ENCODE results near the gene AP3S2.

Gene AP3S2

DNA sequence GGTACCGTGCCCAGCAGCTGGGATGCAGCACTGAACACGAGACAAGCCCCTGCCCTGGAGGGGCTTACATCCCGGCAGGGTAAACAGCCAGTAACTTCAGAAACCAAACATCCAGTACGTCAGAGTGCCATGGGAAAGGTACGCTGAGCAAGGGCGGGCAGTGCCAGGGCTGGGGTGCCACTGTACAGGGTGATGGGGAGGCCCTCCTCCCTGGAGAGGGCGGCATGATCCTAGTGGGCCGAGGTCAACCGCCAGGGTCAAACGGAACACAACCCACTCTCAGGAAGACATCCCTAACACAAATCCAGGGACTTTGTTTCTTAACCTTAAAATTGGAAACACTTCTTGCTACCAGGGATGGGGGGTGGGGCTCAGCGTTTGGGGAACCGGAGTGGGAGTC is 63.2 kb downstream of the AP3S2 start:
- DNase-seq, result no peak

DNA sequence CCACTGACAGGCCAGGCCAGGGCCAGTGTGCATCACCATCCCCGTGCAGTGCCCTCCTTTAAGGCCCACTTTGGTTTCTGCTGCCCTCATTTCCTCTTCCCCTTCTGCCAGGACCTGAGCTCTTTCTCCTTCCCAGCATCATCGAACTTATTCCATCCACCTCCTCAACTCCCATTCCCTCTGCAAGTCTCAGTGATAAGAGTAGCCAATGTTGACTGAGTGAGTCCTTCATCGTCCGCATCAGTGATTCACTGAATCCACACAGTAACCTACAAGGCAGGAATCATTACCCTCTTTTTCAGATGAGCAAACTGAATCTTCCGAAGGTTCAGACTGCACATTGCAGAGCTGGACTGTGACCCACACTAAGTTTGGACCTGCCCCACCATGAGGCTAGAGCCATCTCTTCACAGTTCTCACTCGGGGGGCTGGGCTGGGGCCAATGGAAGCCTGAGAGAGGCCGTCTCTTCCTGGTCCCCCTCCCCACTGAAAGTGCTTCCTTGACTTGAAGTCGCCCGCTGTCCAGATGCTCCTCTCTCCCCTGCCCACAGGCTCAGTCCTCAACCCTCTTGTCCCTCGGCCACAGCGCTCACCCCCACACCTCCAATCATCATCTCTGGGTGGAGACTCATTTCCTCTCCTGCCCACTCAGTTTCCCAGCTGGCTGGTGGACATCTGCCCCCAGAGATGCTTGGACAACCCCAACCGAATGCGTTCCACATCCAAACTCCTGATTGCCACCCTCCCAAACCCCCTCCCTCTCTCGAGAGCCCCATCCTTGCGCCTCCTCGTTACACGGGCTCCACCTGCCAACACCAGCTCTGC is 64.0 kb downstream of the AP3S2 start:
- DNase-seq, result no peak

DNA sequence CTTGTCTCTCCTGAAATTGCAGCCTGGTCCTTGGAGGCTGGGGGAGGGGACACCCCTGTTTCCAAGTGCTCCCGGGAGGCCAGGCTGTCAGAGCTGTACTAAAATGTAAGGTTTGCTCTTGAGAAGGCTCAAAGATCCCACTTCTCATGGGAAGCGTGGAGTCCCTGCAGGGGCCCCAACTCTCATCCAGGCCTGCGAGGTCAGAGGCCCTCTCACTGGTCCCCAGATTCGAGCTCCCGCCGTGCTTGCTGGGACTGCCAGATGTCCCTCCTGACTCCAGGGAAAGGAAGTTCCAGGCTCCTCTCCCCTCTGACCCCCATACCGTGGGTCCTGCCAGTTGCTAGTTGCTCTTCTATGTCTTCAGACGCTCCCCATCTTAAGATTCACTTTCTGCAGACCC is 64.6 kb downstream of the AP3S2 start:
- no peak for DNase-seq

DNA sequence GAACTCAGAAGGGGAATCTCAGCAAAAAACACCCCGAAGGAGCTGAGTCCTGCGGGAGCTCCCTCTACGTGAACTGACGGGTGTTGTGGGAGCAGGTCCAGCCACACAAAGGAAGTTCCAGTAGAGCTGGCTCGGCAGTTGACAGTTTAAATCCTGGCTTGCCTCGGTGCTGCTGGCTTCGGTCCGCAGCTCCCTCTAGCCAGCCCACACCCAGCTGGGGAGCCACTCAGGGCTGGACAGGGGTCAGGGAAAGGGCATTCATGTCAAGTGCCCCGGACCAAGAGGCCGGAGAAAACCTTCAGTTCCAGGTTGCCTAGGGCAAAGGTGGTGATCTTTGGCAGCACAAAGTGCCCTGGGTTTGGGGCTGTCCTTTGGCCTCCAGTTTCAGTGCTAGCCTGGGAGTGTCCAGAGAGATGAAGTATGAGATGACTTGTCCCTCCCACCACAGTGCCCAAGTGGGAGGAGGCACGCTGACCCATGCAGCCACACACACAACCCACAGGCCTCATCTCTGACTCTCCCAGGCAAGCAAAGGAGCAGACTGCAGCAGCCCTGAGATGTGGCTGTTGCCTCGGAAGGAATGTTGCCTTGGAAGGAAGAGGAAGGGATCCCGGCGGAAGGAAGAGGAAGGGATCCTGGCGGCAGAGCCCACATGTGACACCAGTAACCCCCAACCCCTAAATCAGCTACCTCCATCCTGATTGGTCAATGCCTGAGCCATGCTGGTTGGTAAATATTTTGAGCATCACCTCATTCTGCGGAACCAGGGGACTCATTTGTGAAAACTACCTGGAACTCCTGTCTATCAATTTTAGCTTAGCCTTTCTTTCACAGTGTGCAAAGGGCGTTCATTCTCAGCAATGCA is 65.3 kb downstream of the AP3S2 start:
- DNase-seq, result no peak

DNA sequence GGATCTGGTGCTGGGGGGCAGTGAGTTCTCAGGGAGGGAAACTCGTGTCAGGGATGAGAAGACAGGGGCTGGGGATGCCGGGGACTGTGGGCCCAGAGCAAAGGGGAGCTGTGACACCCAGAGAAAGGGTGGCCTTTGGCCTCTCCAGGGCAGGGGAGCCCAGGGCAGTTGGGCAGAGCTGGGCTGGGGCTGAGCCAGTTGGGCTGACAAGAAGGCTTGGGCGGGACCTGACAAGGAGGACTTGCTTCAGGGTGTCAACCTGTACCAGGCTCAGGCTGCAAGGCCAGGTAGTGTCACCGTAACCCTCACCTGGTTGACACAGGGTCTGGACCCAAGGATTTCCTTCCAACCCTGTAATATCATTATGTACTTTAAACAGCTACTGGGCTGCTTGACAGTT is 66.0 kb downstream of the AP3S2 start:
- no peak for DNase-seq

DNA sequence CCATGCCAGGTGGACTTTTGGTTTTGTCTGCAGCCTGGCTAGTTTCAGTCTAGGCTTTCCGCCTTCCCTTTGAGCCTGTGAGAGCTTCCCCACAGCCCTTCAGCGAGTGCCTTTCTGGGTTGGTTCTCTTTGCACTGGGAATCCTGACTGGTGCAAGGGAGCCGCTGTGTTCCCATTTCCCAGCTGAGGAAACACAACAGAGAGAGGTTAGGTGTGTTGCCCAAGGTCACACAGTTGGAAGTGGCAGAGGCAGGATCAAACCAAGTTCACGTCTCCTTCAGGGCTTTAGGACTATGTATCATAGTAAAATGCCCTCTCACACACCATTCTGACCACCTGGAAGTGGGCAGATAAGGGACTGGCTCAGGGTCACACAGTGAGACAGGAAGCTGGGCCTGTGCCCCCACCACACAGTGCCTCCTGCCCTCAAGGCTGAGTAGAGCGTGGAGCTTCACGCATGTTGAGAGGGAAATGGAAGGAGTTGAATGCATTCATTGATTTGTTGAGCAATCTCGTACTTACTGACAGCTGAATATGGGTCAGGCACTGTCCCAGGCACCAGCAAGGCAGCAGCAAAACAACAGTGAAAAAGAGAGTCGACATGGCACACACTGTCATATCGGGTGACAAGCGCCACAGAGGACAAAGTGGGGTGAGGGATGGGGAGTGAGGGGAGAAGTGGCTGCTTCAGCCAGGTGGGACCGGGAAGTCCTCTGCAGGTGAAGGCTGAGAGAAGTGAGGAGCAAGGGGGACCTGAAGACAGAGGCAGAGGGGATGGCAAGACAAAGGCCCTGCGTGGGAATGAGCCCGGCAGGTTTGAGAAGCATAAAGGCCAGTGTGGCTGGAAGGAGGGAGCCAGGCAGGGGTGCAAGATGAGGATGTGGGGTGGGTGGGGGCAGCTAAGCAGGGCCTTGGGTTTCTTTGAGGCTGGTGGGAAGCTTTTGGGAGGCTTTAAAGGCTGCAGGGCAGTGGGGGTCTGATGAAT is 66.8 kb downstream of the AP3S2 start:
- no peak for DNase-seq

DNA sequence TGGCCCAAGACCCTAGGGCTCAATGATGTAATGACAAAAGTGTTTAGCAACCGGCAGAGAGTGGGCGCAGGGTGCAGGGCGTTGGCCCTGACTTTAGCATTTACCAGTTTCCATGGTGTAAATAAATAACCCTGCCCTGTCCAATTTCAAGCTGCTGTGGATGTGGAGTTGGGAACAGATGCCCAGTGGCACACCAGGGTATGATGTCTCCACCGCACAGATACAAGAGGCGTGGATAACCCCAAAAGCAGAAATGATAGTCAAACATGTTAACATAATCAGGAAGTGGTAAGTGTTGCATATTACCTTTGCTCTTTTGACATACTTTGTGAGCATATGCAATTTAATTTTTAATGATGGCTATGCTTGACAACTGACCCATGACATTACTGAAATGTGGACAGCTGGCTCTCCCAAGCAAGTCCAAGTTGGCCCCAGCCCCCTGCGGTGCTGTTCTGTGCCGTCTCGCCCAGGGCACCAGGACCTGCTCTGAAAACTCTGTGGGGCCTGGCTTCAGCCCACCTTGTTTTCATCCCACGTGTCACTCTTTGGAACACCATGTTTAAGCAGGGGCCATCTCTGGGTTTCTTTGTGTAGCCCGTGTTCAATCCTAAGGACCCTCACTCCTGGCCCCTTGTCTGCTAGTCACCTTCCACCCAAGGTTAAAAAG is 68.4 kb downstream of the AP3S2 start:
- DNase-seq, result no peak

DNA sequence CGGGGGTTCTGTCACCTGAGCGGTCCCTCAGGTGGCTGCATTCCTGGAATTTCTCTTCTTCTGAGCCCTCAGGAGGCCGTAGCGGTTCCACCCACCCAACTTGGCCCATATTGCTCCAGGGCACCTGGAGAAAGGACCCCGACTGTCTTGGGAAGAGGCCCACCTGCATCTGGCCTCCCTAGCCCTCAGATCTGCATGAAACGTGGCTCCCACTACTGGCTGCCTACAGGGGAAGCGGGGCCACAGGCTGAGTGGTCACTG is 69.3 kb downstream of the AP3S2 start:
- DNase-seq, result no peak

DNA sequence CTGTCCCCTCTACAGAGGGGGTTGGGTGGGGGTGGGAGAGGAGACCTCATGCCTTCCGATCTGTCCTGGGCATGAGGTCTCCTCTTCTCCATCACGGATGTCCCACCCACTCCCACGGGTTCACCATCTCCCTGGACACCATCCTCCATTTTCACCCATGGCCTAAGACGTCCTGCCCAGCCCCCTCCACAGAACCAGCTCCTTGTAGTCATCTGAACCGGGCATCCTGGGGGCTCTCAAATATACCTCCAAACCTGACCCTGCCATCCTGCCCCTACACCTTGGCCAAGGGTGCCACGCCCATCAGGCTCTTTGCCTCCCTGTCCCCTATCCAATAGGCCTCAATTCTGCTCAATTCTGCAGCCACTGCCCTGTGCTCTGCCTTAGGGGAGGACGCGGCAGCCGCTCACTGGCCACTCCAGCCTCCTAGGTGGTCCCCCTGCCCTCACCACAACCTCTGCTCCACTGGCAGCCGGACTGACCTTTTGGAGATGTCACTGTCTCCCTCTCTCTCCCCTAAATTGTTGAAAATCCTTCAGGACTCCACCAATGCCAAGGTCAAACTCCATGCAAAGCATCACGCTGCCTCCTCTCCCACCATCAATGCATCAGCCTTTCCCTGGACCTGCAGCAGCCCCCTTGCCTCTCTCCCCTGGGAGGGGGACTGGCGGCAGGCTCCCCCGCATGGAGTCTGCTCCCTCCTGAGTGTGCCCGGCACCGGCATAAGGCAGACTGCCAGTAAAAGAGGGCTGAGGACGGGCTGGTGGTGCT is 69.8 kb downstream of the AP3S2 start:
- no peak for DNase-seq

DNA sequence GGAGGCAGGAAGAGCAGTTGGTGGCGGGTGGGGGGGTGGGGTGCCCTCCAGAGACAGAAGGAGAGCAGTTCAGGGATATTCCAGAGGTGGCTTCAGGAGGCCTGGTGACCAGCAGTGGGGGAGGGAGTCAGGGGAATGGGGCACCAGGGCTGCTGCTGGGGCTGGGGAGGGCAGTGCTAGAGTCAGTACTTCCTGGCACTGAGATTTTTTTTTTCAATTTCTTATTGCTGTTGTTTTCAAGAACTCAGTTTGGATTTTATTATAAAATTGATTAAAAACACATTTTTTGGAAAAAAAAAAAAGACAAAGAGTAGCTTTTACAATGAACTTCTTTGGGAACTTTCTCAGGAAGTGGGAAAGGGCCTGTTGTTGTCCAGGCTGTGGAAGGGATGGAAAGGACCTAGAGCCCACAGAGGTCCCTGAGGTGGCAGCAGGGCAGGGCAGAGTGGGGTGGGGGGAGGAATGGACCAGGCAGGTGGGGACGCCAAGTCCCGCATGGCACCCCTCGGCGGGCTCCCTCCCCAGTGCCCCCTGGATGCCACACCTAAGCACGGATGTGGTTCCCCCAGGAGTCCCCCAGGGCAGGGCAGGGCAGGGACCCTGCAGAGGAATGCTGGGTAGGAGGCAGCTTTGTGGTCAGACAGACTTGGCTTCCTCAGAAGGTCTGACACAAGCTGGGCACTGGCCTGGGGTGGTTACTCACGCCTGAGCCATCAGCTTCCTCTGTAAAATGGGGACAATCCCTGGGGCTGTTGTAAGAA is 70.7 kb downstream of the AP3S2 start:
- no peak for DNase-seq

DNA sequence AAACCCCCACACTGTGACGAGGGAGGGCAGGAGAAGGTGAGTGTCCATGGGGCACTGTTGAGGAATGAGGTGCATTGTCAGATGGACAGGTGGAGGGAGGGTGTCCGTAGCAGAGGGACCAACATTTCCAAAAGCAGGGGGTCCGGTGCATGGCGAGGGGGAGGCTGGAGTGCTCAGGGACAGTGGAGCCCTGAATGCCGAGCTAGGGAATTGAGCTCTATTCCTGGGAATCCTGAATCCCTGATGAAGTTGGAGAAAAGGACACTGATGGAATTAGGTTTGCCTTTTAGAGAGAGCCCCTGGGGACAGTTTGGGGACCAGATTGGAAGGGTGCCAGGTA is 71.2 kb downstream of the AP3S2 start:
- no peak for DNase-seq

DNA sequence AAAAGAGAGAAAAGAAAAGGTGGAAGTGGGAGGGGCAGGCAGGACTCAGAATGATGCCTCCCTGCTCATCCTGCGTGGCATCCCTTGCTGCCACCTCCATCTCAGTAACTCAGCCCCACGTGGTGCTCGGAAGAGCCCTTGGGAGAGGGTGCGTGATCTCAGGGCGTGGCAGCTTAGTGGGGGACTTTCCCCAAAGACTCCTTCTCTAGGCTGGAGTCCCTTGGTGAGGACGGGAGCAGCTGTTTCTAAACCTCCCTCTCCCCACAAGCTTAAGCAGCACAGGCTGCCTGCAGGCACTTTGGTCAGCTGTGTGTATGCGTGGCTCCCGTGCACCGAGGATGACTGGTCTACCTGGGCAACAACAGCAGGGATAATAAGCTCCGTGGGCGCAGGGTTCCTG is 71.8 kb downstream of the AP3S2 start:
- no peak for DNase-seq

DNA sequence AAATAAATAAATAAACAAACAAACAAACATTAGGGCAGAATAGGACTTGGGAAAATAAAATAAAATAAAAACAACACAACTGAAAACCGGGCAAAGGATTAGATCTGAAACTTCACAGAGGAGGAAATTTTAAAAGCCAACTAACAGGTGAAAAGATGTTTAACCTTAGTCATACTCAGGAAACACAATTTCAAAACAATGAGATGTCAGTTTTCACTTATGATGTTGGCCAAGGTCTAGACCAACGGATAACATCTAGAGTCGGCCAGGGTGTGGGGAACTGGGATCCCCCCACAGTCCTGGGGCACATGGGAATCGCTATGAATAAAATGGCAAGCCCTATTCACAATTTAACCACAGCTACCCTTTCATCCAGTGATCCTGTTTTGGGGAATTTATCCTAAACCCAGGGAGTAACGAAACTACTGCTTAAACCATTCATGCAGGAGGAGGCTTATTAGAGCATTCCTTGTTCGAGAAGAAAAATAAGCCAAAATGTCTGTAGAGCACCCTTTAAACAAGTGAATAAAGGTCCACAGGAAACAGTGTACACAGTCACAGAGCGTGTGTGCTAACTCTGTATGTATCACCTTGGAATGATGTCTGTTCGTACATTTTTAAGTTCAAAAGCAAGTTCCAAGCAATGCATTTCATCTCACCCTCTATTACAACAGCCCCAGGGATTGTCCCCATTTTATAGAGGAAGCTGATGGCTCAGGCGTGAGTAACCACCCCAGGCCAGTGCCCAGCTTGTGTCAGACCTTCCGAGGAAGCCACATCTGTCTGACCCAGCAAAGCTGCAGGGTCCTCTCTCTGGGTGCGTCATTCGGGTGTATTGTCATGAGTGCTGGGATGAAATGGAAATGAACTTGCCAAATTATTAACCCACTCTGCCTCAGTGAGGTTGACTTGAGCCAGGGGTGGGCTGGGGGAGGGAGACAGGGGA is 72.9 kb downstream of the AP3S2 start:
- no peak for DNase-seq

DNA sequence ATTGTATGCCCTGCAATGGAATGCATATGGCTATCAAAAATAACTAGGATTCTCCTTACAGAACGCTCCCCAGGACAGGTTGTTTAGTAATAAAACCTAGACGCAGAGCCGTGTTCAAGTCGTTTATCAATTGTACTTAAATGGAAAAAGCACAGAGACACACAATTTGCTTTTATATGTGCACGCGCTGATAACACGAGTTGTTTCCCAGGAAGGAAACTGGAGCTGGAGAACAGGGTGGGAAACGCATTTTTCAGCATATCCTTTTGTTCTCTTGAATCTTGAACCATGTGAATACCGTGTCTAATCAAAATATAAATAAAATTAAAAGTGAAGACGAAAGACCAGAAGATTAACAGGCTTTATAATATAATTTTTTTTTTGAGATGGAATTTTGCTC is 75.5 kb downstream of the AP3S2 start:
- DNase-seq, result no peak

DNA sequence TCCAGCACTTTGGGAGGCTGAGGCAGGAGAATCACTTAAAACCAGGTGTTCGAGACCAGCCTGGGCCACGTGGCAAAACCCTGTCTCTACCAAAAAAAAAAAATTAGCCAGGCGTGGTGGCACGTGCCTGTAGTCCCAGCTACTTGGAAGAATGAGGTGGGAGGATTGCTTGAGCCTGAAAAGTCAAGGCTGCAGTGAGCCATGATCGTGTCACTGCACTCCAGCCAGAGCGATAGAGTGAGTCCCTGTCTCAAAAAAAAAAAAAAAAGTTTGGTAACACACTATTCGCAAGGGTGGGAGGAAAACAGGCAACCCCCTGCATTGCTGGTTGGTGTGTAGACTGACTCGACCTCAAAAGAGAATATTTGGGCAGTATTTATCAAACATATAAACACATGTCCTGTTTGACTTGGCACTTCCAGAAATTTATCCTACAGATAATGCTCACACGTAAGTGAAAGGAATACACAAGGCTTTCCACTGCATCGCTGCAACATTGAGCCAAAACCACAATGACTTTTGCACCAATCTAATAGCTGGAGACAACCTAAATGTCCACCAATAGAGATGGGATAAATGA is 76.0 kb downstream of the AP3S2 start:
- no peak for DNase-seq

DNA sequence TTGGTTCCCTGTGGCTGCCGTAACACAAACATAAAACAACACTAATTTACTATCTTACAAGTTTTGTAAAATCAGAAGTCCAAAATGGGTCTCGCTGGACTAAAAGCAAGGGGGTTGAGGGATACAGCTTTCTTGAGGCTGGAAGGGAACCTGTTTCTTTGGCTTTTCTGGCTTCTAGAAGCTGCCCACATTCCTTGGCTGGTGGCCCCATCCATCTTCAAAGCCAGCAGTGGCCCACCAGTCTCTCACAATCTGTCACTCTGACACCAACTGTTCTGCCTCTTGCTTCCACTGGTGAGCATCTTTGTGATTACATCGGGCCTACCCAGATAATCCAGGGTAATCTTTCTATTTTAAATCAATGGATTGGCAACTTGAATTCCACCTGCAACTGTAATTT is 78.0 kb downstream of the AP3S2 start:
- DNase-seq, result no peak

DNA sequence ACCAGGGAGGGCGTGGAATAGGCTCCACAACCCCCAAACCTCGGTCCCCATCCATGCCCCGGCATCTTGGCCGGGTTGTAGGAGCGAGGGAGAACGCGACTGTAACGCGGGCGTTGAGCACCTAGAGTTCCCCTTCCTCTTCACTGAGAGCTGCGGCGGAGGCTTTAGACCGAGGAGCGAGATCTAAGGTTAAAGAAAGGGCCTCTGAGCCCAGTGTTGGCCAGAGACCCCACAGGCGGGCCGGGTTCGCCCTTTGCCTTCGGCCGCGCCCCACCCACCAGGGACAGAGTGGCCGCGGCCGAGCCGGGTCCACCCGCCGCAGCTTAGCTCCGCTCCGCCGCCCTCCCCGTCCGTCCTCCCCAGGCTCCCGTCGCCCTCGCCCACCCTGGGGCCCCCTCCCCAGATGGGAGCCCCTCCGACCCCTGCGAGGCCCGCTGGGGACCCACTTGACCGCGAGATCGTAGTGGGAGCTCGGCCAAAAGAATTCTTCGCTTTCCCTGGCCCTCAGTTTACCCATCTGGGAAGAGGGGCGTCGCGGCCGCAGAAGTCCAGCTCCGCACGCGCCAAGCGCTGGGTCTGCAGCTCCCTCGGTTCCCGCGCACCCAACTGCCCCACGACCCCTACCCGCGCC is 79.6 kb downstream of the AP3S2 start:
- no peak for DNase-seq

DNA sequence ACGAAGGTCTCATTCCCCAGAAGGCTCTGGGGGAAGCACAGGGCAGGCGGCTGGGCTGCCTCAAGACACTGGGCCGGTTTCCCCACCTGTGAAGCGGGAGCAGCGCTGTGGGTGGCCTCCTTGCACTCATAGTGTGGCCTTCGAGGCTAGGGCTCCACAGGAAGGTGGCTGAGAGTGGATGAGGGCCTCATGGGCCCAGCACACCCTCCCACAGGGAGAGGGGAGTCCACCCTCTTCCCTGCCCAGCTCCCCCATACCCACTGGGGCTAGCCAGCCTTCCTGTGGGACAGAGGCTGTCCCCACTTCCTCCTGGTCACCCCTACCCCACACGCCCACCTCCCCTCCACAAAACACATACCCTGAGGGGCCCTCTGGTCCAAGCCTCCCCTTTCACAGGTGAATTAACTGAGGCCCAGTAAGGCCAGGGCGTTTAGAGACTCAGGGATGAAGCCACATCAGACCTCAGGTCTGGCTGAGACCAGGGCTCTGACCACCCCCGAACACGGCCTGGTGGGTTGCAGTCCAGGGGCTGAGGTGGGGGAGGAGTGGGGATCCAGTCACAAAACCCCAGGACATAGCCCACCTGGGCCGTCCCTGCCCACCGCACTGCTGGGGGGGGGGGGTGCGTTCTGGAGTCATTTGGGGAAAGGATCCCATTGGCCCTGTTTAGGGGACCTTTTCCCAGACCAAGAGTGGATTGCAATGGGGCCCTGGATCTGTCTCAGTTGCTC is 80.2 kb downstream of the AP3S2 start:
- no peak for DNase-seq
